ENCODE data around the gene NCOR2. TPM values are rescaled to one million over a fixed set of nuclear protein-coding genes. Genes with fewer than 3 reads are reported as not detected.

The NCOR2 gene
- total and polyA plus RNA-seq, 2 of the 4 experiments (the other 2 are of a cell fraction): 12.9 to 40.8 TPM

DNA sequence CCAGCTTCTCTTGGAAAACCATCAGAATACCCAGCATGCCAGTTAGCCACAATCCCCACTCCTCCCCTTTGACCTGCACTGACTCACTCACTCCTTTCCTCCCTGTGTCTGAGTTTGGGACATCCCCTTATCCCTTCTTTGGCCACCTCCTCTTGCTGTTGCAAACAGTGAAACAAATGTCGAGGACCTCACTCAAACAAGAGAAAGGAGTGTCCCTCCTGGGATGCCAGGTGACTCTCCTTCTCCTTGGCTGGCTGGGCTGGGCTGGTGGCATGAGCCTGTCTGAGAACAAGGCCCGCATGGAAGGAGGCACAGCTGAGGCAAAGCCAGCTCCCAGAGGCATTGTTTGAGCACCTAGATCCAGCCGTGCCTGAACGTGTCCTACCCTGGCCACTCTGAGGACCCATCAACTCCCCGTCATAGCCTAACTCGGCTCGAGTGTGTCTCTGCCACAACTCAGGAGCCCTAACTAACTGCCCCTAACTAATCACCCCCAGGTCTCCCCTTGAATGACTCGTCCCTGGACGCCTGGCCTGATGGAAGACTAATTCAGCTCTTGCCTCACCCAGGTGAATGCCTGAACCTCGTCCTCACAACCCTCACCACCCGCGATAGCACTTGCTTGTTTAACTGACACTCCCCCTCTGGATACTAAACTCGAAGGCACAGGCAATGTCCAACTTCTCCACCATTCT, 43.0 kb downstream of the NCOR2 start:
- H2AK9ac ChIP-seq (replicated peaks; ENCODE audit: low read depth, low read length, poor library complexity): peak overlapping the region; percentile 5
- ChIA-PET POLR2A (ENCODE audit: unreplicated experiment) (no interaction called here), CTCF (no interaction called here)
- H2BK20ac ChIP-seq (ENCODE audit: low read depth, low read length): no peak overlapping the region
- no peak overlapping the region for H3K4me2 ChIP-seq (ENCODE audit: low read depth, low read length)
- H3K9ac ChIP-seq (ENCODE audit: low read depth, low read length): no peak overlapping the region
- no peaks in the 10 kb centered on the region for H3K27me3 ChIP-seq (ENCODE audit: control insufficient read depth, insufficient read depth, low read length)
- no peak overlapping the region for H3K23ac ChIP-seq (ENCODE audit: low read depth, low read length)
- no peaks in the 10 kb centered on the region for H3K36me3 ChIP-seq (ENCODE audit: control insufficient read depth, insufficient read depth, low read length)
- peaks cover 41% of the 10 kb centered on the region for H3K9me1 ChIP-seq (ENCODE audit: insufficient read depth, low read length)
- 0 out of 2 replicates have a peak overlapping the region, but pooled peaks have one; percentile 22 for H2BK120ac ChIP-seq (ENCODE audit: low read depth, low read length)
- H2BK5ac ChIP-seq (ENCODE audit: low read depth, low read length, poor library complexity, severe bottlenecking): peak overlapping the region; percentile 11
- no peaks in the 10 kb centered on the region for H3K9me3 ChIP-seq (ENCODE audit: control insufficient read depth, insufficient read depth, low read length)
- no peak overlapping the region for H3K14ac ChIP-seq (replicated peaks; ENCODE audit: low read depth, low read length)
- H3K4me3 ChIP-seq (ENCODE audit: insufficient read depth, low read depth, low read length): no peak overlapping the region
- intact Hi-C loops (cut with micrococcal nuclease) (no loop called here), dilution Hi-C loops (cut with HindIII; ENCODE audit: low sequenced_read_pairs, unreplicated experiment) (no loop called here), in situ Hi-C loops (cut with MboI; ENCODE audit: low sequenced_read_pairs) (no loop called here)
- H3K27ac ChIP-seq (ENCODE audit: insufficient read depth, low read length): peak overlapping the region; percentile 48; the same call in 1 of the 2 replicates
- ATAC-seq (ENCODE audit: low read depth) (peak; percentile 87), DNase-seq (peak; percentile 87)
- H2BK15ac ChIP-seq (ENCODE audit: low read depth, low read length): no peak overlapping the region; the same call in 2 of the 3 replicates
- H3K79me1 ChIP-seq (ENCODE audit: low read depth in 1 of 2, low read length in 2 of 2): peaks cover 42 to 93% of the 10 kb centered on the region in 2 experiments
- no peak overlapping the region for H2AFZ ChIP-seq (replicated peaks; ENCODE audit: low read length, poor library complexity)
- H4K20me1 ChIP-seq (ENCODE audit: insufficient read depth, low read length): peaks cover 91% of the 10 kb centered on the region
- H4K5ac ChIP-seq (ENCODE audit: low read depth, low read length): no peak overlapping the region
- H4K91ac ChIP-seq (ENCODE audit: insufficient read depth, low read depth, low read length): no peak overlapping the region
- no peak overlapping the region for H3K56ac ChIP-seq (ENCODE audit: extremely low read depth, insufficient read depth, low read length)
- peak overlapping the region; percentile 43 for H3K4ac ChIP-seq (ENCODE audit: low read depth, low read length)
- 81% methylated on average over 8 of the region's 13 CpGs; no CpG with 5 or more reads in 1 of the 2 experiments for WGBS, 2 experiments (ENCODE audit: extremely low coverage in 2 of 2, insufficient read length in 1 of 2)
- H3K4me1 ChIP-seq (ENCODE audit: control insufficient read depth, insufficient read depth, low read length): peaks cover 21% of the 10 kb centered on the region
- H4K8ac ChIP-seq (ENCODE audit: low read depth in 2 of 2, low read length in 2 of 2): no peak overlapping the region
- H2AK5ac ChIP-seq (ENCODE audit: low read depth, low read length): peak overlapping the region; percentile 67; the same call in 1 of the 2 replicates
- BruUV-seq (replicated peaks): no TSS peak
- H3K18ac ChIP-seq (ENCODE audit: low read depth, low read length): no peak overlapping the region
- TF ChIP-seq MAZ (IDR thresholded peaks at IDR 0.05; ENCODE audit: borderline replicate concordance, low read depth, low read length) (peak; percentile 43; the same call in 1 of the 2 replicates), RAD21 (IDR thresholded peaks at IDR 0.05; ENCODE audit: low read length) (no peak), CHD1 (IDR thresholded peaks at IDR 0.05; ENCODE audit: low read depth, low read length) (no peak), MXI1 (IDR thresholded peaks at IDR 0.05; ENCODE audit: borderline replicate concordance, low read depth, low read length) (no peak), RCOR1 (IDR thresholded peaks at IDR 0.05; ENCODE audit: insufficient replicate concordance, low read length) (no peak), NFE2L2 (IDR thresholded peaks at IDR 0.05; ENCODE audit: low read depth, low read length) (no peak), CEBPB (IDR thresholded peaks at IDR 0.05; ENCODE audit: low read depth, low read length) (0 out of 2 replicates have a peak, but pooled peaks have one; percentile 34), RFX5 (IDR thresholded peaks at IDR 0.05; ENCODE audit: low read depth, low read length) (no peak), FOS (IDR thresholded peaks at IDR 0.05; ENCODE audit: low read depth, low read length) (peak; percentile 68), ELK1 (IDR thresholded peaks at IDR 0.05; ENCODE audit: borderline replicate concordance, low read depth, low read length) (no peak), BHLHE40 (IDR thresholded peaks at IDR 0.05; ENCODE audit: low read depth, low read length) (no peak), MAFK (IDR thresholded peaks at IDR 0.05; ENCODE audit: low read depth, low read length) (no peak), USF2 (IDR thresholded peaks at IDR 0.05; ENCODE audit: low read depth, low read length) (no peak)
- TF ChIP-seq, protein P1, sequence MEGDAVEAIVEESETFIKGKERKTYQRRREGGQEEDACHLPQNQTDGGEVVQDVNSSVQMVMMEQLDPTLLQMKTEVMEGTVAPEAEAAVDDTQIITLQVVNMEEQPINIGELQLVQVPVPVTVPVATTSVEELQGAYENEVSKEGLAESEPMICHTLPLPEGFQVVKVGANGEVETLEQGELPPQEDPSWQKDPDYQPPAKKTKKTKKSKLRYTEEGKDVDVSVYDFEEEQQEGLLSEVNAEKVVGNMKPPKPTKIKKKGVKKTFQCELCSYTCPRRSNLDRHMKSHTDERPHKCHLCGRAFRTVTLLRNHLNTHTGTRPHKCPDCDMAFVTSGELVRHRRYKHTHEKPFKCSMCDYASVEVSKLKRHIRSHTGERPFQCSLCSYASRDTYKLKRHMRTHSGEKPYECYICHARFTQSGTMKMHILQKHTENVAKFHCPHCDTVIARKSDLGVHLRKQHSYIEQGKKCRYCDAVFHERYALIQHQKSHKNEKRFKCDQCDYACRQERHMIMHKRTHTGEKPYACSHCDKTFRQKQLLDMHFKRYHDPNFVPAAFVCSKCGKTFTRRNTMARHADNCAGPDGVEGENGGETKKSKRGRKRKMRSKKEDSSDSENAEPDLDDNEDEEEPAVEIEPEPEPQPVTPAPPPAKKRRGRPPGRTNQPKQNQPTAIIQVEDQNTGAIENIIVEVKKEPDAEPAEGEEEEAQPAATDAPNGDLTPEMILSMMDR (conservative IDR thresholded peaks at IDR 0.05; ENCODE audit: low read depth, low read length): no peak

All from IMR-90 (cell line).